ENCODE measurements around the gene ITGAD.

- TF ChIP-seq, protein P1, sequence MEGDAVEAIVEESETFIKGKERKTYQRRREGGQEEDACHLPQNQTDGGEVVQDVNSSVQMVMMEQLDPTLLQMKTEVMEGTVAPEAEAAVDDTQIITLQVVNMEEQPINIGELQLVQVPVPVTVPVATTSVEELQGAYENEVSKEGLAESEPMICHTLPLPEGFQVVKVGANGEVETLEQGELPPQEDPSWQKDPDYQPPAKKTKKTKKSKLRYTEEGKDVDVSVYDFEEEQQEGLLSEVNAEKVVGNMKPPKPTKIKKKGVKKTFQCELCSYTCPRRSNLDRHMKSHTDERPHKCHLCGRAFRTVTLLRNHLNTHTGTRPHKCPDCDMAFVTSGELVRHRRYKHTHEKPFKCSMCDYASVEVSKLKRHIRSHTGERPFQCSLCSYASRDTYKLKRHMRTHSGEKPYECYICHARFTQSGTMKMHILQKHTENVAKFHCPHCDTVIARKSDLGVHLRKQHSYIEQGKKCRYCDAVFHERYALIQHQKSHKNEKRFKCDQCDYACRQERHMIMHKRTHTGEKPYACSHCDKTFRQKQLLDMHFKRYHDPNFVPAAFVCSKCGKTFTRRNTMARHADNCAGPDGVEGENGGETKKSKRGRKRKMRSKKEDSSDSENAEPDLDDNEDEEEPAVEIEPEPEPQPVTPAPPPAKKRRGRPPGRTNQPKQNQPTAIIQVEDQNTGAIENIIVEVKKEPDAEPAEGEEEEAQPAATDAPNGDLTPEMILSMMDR (IDR thresholded peaks at IDR 0.05; ENCODE audit: low read length), result no peak
- TF ChIP-seq EZH2 (optimal IDR thresholded peaks at IDR 0.05; ENCODE audit: low read depth, low read length) (no peak), EZH2phosphoT487 (IDR thresholded peaks at IDR 0.05; ENCODE audit: low read length) (no peak)
Observed at GRCh38 chr16:31397701-31398100, 4.6 kb downstream of the ITGAD start.
